ENCODE results near the gene SLC22A17. TPM values are rescaled to one million over a fixed set of nuclear protein-coding genes. Genes with fewer than 3 reads are reported as not detected.
"Not testable (repeated sequence)": the region's sequence is repeated elsewhere in the genome, so short reads cannot be mapped to it uniquely, and the experiment has no call there.

Gene SLC22A17
- total and polyA plus RNA-seq, 4 donors, result 5.4 to 27.3 (median 9.7) TPM

GRCh38 chr14:23326491-23327332 lies 26.0 kb downstream of the SLC22A17 start:
- Histone ChIP-seq H3K27me3 (ENCODE audit: control insufficient read depth in 3 of 3, insufficient read depth in 3 of 3, low read length in 2 of 3) (no peaks in the 10 kb centered on the region), H3K27ac (ENCODE audit: low read depth in 1 of 2, low read length in 1 of 2) (no peak overlapping the region), H3K36me3 (ENCODE audit: control insufficient read depth in 4 of 4, insufficient read depth in 4 of 4, low read length in 4 of 4) (peaks cover 14 to 25% (median 21%) of the 10 kb centered on the region in 4 donors), H3K9ac (ENCODE audit: insufficient read depth in 1 of 2, low read length in 2 of 2) (no peak overlapping the region), H3K9me3 (ENCODE audit: control insufficient read depth in 4 of 4, insufficient read depth in 3 of 4, low read length in 3 of 4) (no peaks in the 10 kb centered on the region), H3K4me1 (ENCODE audit: control insufficient read depth in 5 of 5, insufficient read depth in 5 of 5, low read length in 5 of 5) (peaks cover 0 to 9% (median 5%) of the 10 kb centered on the region in 5 donors), H3K4me3 (no peak overlapping the region)
- no peak for TF ChIP-seq CTCF (IDR thresholded peaks at IDR 0.05; ENCODE audit: control extremely low read depth, extremely low read depth)
- no peak for DNase-seq
- ATAC-seq (ENCODE audit: insufficient read depth, low FRiP score), result no peak
- 83 to 86% methylated on average over 13 of the region's 13 CpGs for WGBS, 2 donors

GRCh38 chr14:23325746-23326145 lies 26.9 kb downstream of the SLC22A17 start:
- not testable (repeated sequence) for ATAC-seq (ENCODE audit: insufficient read depth, low FRiP score); DNase-seq; H3K9me3 ChIP-seq (ENCODE audit: control insufficient read depth in 4 of 4, insufficient read depth in 3 of 4, low read length in 3 of 4); H3K9ac ChIP-seq (ENCODE audit: insufficient read depth in 1 of 2, low read length in 2 of 2); H3K27me3 ChIP-seq (ENCODE audit: control insufficient read depth in 3 of 3, insufficient read depth in 3 of 3, low read length in 2 of 3); H3K27ac ChIP-seq (ENCODE audit: low read depth in 1 of 2, low read length in 1 of 2); H3K4me3 ChIP-seq; H3K4me1 ChIP-seq (ENCODE audit: control insufficient read depth in 5 of 5, insufficient read depth in 5 of 5, low read length in 5 of 5)
- 92 to 94% methylated on average over 5 of the region's 5 CpGs for WGBS, 2 donors
- peaks cover 14 to 25% (median 21%) of the 10 kb centered on the region in 4 donors for H3K36me3 ChIP-seq (ENCODE audit: control insufficient read depth in 4 of 4, insufficient read depth in 4 of 4, low read length in 4 of 4)

DNA sequence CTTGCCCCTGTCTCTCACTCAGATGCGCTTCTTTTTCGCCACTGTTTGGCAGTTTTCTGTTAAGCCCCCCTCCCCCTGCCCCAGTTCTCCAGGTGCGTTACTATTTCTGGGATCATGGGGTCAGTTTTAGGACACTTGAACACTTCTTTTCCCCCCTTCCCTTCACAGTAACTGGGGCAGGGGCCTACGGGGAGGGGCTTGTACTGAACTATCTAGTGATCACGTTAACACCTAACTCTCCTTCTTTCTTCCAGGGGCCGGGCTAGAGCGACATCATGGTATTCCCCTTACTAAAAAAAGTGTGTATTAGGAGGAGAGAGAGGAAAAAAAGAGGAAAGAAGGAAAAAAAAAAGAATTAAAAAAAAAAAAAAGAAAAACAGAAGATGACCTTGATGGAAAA lies 27.7 kb downstream of the SLC22A17 start:
- no peak overlapping the region for H3K27ac ChIP-seq (ENCODE audit: low read depth in 1 of 2, low read length in 1 of 2)
- ATAC-seq (ENCODE audit: insufficient read depth, low FRiP score) (no peak), DNase-seq (no peak)
- no peak overlapping the region for H3K9ac ChIP-seq (ENCODE audit: insufficient read depth in 1 of 2, low read length in 2 of 2)
- TF ChIP-seq CTCF (IDR thresholded peaks at IDR 0.05; ENCODE audit: control extremely low read depth, extremely low read depth), result no peak
- H3K36me3 ChIP-seq (ENCODE audit: control insufficient read depth in 4 of 4, insufficient read depth in 4 of 4, low read length in 4 of 4), result peaks cover 14 to 25% (median 21%) of the 10 kb centered on the region in 4 donors
- H3K4me3 ChIP-seq, result no peak overlapping the region
- peaks cover 0 to 15% (median 5%) of the 10 kb centered on the region in 5 donors for H3K4me1 ChIP-seq (ENCODE audit: control insufficient read depth in 5 of 5, insufficient read depth in 5 of 5, low read length in 5 of 5)
- H3K27me3 ChIP-seq (ENCODE audit: control insufficient read depth in 3 of 3, insufficient read depth in 3 of 3, low read length in 2 of 3), result no peaks in the 10 kb centered on the region
- WGBS, 2 donors, result 87 to 93% methylated on average over 7 of the region's 7 CpGs
- H3K9me3 ChIP-seq (ENCODE audit: control insufficient read depth in 4 of 4, insufficient read depth in 3 of 4, low read length in 3 of 4), result no peaks in the 10 kb centered on the region

- 93 to 98% methylated on average over 2 of the region's 2 CpGs for WGBS, 2 donors
- H3K9me3 ChIP-seq (ENCODE audit: control insufficient read depth in 4 of 4, insufficient read depth in 3 of 4, low read length in 3 of 4), result no peaks in the 10 kb centered on the region
- H3K27ac ChIP-seq (ENCODE audit: low read depth in 1 of 2, low read length in 1 of 2), result no peak overlapping the region
- no peaks in the 10 kb centered on the region for H3K27me3 ChIP-seq (ENCODE audit: control insufficient read depth in 3 of 3, insufficient read depth in 3 of 3, low read length in 2 of 3)
- no peak overlapping the region for H3K9ac ChIP-seq (ENCODE audit: insufficient read depth in 1 of 2, low read length in 2 of 2)
- peaks cover 0 to 15% (median 5%) of the 10 kb centered on the region in 5 donors for H3K4me1 ChIP-seq (ENCODE audit: control insufficient read depth in 5 of 5, insufficient read depth in 5 of 5, low read length in 5 of 5)
- no peak for TF ChIP-seq CTCF (IDR thresholded peaks at IDR 0.05; ENCODE audit: control extremely low read depth, extremely low read depth)
- H3K4me3 ChIP-seq, result no peak overlapping the region
- DNase-seq (no peak), ATAC-seq (ENCODE audit: insufficient read depth, low FRiP score) (no peak)
- H3K36me3 ChIP-seq (ENCODE audit: control insufficient read depth in 4 of 4, insufficient read depth in 4 of 4, low read length in 4 of 4), result peaks cover 14 to 29% (median 21%) of the 10 kb centered on the region in 4 donors
Observed at GRCh38 chr14:23324455-23324846, 28.2 kb downstream of the SLC22A17 start.
